ENCODE data around the gene MOB1B.

GRCh38 chr4:70925418-70925817 lies 23.2 kb downstream of the MOB1B start:
- TF ChIP-seq CTCF (IDR thresholded peaks at IDR 0.05) = no peak
- no peak for TF ChIP-seq POLR2AphosphoS5 (IDR thresholded peaks at IDR 0.05; ENCODE audit: insufficient read depth in 1 of 2, low read depth in 1 of 2)
- no peak for TF ChIP-seq POLR2A (IDR thresholded peaks at IDR 0.05)

Data from vagina (tissue), 2 donors.